Astrocyte (in vitro differentiated cells and primary cell): ENCODE data around the gene EFL1. TPM values are rescaled to one million over a fixed set of nuclear protein-coding genes. Genes with fewer than 3 reads are reported as not detected.
A peak's percentile ranks its signal among the peaks of the same experiment; 100 is the strongest.

Experiments
- DNase-seq: peaks from one replicate; pipeline ENCODE4 v3.0.0-alpha.2; 2010; ENCODE audit warnings: low read depth
- FAIRE-seq: peaks from 2 replicates; lab custom pipeline; 2011; peaks lifted over from hg19 to GRCh38; lab: Jason Lieb, UNC
- H2AFZ ChIP-seq: 2 replicates; pipeline ENCODE4 v1.6.0; 2012; ENCODE audit warnings: low read depth, low read length, inconsistent platforms
- H3K27ac ChIP-seq: 2 replicates; pipeline ENCODE4 v1.5.1; 2011; ENCODE audit warnings: low read depth, low read length, inconsistent platforms
- H3K27me3 ChIP-seq: 2 replicates; pipeline ENCODE4 v1.6.0; 2011; ENCODE audit warnings: low read length, inconsistent platforms; ENCODE audit not compliant: insufficient read depth
- H3K36me3 ChIP-seq: 2 replicates; pipeline ENCODE4 v1.5.1; 2011; ENCODE audit warnings: low read length, inconsistent platforms; ENCODE audit not compliant: insufficient read depth
- H3K4me1 ChIP-seq: 2 replicates; pipeline ENCODE4 v1.5.1; 2011; ENCODE audit warnings: low read length, inconsistent platforms; ENCODE audit not compliant: insufficient read depth
- H3K4me2 ChIP-seq: 2 replicates; pipeline ENCODE4 v1.6.0; 2012; ENCODE audit warnings: low read length, inconsistent platforms
- H3K4me3 ChIP-seq: 2 replicates; pipeline ENCODE4 v1.5.1; 2011; ENCODE audit warnings: low read depth, mild to moderate bottlenecking, low read length, inconsistent platforms; ENCODE audit not compliant: insufficient read depth
- H3K79me2 ChIP-seq: 2 replicates; pipeline ENCODE4 v1.6.0; 2012; ENCODE audit warnings: mild to moderate bottlenecking, low read length, inconsistent platforms; ENCODE audit not compliant: insufficient read depth
- H3K9ac ChIP-seq: 2 replicates; pipeline ENCODE4 v1.6.0; 2012; ENCODE audit warnings: mild to moderate bottlenecking, low read length, inconsistent platforms
- H3K9me3 ChIP-seq: 2 replicates; pipeline ENCODE4 v1.5.1; 2012; ENCODE audit warnings: low read depth, mild to moderate bottlenecking, low read length, inconsistent platforms; ENCODE audit not compliant: insufficient read depth
- H4K20me1 ChIP-seq: 2 replicates; pipeline ENCODE4 v1.6.0; 2012; ENCODE audit warnings: low read length, inconsistent platforms; ENCODE audit not compliant: insufficient read depth
- H3K27ac Mint-ChIP-seq: one replicate; pipeline ENCODE4 v1.8.0; 2021; ENCODE audit warnings: mild to moderate bottlenecking, mixed read lengths; ENCODE audit not compliant: unreplicated experiment
- H3K27me3 Mint-ChIP-seq: one replicate; pipeline ENCODE4 v1.8.0; 2021; ENCODE audit warnings: low read depth, mixed read lengths; ENCODE audit not compliant: unreplicated experiment
- H3K36me3 Mint-ChIP-seq: one replicate; pipeline ENCODE4 v1.8.0; 2021; ENCODE audit warnings: low read depth, mixed read lengths; ENCODE audit not compliant: unreplicated experiment
- H3K4me1 Mint-ChIP-seq: one replicate; pipeline ENCODE4 v1.8.0; 2021; ENCODE audit warnings: low read depth, mixed read lengths; ENCODE audit not compliant: unreplicated experiment
- H3K4me3 Mint-ChIP-seq: one replicate; pipeline ENCODE4 v1.8.0; 2021; ENCODE audit warnings: mild to moderate bottlenecking, moderate library complexity, mixed read lengths; ENCODE audit not compliant: unreplicated experiment
- H3K9me3 Mint-ChIP-seq: one replicate; pipeline ENCODE4 v1.8.0; 2021; ENCODE audit warnings: mild to moderate bottlenecking, mixed read lengths; ENCODE audit not compliant: unreplicated experiment
- EZH2 ChIP-seq: IDR thresholded peaks from 2 replicates; pipeline ENCODE4 v1.6.1; 2012; ENCODE audit warnings: mild to moderate bottlenecking, low read length, inconsistent platforms; ENCODE audit not compliant: insufficient read depth
- total RNA-seq: library from RNA; stranded (reverse); gene quantifications from 2 replicates; pipeline ENCODE4 v1.2.1, GENCODE V29; 2021
- TF ChIP-seq, protein P1 (sequence below): IDR thresholded peaks from 2 replicates; pipeline ENCODE4 v1.5.1; 2011; ENCODE audit warnings: low read depth, mild to moderate bottlenecking, inconsistent platforms, low read length, moderate library complexity; ENCODE audit not compliant: insufficient read depth

The EFL1 gene
- total RNA-seq, 1 donor from 2014 or later: 13.7 TPM

DNA sequence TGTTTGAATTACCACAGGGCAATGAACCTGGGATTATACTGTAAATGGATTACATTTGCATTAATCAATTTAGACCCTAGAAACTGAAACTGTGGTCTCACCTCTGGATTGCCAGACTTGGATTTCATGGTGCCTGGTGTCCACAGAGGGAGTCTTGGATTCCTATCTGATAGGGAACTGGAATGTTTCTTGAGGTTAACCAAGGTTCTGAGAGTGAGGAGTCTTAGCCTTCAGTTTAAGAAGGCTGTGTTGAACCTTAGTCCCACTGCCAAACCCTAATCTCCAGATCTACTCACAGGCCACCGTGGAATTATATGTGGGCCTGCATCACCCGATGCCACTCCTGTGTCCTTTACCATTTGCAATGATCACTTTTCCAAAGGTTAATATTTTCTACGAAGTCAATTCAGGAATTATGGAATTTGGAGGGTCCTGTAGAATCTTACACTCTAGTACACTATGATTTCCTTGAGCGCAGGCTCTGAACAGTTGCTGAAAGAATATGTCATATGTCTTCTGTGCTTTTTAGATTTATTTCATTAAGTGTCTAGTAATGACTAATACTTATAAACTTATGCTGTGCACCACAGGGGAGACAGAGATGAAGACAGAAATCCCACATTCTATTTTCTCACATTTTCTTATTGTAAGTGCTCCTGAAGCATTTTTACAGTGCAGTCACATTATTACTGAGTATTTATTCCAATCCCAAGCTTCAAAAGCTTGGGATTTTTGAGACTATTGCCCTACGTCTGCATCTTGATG, 87.9 kb downstream of the EFL1 start:
- Histone ChIP-seq H3K36me3 (no peaks in the 10 kb centered on the region), H3K27ac (no peak overlapping the region), H3K9me3 (no peaks in the 10 kb centered on the region), H4K20me1 (no peaks in the 10 kb centered on the region), H3K4me2 (no peak overlapping the region), H3K4me1 (peaks cover 17% of the 10 kb centered on the region), H3K27me3 (no peaks in the 10 kb centered on the region), H3K4me3 (no peak overlapping the region), H3K79me2 (peaks cover 4% of the 10 kb centered on the region), H3K9ac (no peak overlapping the region), H2AFZ (no peak overlapping the region)
- H3K27ac Mint-ChIP-seq: peak overlapping the region; percentile 91
- DNase-seq (peak; percentile 84), FAIRE-seq (no peak)
- H3K4me1 Mint-ChIP-seq: peaks cover 41% of the 10 kb centered on the region
- no peaks in the 10 kb centered on the region for H3K27me3 Mint-ChIP-seq
- H3K4me3 Mint-ChIP-seq: no peak overlapping the region
- no peaks in the 10 kb centered on the region for H3K9me3 Mint-ChIP-seq
- peaks cover 2% of the 10 kb centered on the region for H3K36me3 Mint-ChIP-seq
- TF ChIP-seq, protein P1, sequence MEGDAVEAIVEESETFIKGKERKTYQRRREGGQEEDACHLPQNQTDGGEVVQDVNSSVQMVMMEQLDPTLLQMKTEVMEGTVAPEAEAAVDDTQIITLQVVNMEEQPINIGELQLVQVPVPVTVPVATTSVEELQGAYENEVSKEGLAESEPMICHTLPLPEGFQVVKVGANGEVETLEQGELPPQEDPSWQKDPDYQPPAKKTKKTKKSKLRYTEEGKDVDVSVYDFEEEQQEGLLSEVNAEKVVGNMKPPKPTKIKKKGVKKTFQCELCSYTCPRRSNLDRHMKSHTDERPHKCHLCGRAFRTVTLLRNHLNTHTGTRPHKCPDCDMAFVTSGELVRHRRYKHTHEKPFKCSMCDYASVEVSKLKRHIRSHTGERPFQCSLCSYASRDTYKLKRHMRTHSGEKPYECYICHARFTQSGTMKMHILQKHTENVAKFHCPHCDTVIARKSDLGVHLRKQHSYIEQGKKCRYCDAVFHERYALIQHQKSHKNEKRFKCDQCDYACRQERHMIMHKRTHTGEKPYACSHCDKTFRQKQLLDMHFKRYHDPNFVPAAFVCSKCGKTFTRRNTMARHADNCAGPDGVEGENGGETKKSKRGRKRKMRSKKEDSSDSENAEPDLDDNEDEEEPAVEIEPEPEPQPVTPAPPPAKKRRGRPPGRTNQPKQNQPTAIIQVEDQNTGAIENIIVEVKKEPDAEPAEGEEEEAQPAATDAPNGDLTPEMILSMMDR: no peak
- TF ChIP-seq EZH2: no peak

DNA sequence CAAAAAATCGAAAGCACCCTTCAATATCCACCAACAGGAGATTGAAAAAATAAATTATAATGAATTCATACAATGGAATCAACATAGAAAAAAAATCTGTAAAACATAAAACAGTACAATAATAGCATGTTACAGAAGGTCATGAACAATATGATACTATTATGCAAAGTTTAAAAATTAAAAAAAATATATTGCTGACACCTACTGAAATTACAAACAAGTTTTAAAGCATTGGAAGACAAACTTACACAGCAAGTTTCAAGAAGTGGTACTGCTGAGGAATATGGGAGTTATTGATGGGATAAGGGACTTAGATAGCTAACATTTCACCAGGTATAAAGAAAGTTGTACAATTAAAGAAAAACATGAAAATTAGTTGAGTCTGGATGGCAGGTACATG, 89.4 kb downstream of the EFL1 start:
- TF ChIP-seq, protein P1: no peak
- TF ChIP-seq EZH2: no peak
- Histone ChIP-seq H3K4me3 (no peak overlapping the region), H3K9ac (no peak overlapping the region), H3K27ac (no peak overlapping the region), H2AFZ (no peak overlapping the region), H3K4me1 (peaks cover 13% of the 10 kb centered on the region), H3K27me3 (no peaks in the 10 kb centered on the region), H3K36me3 (no peaks in the 10 kb centered on the region), H4K20me1 (no peaks in the 10 kb centered on the region), H3K4me2 (no peak overlapping the region), H3K9me3 (no peaks in the 10 kb centered on the region), H3K79me2 (peaks cover 4% of the 10 kb centered on the region)
- no peaks in the 10 kb centered on the region for H3K9me3 Mint-ChIP-seq
- FAIRE-seq (no peak), DNase-seq (no peak)
- H3K4me1 Mint-ChIP-seq: peaks cover 31% of the 10 kb centered on the region
- H3K36me3 Mint-ChIP-seq: peaks cover 4% of the 10 kb centered on the region
- H3K27me3 Mint-ChIP-seq: no peaks in the 10 kb centered on the region
- H3K27ac Mint-ChIP-seq: no peak overlapping the region
- no peak overlapping the region for H3K4me3 Mint-ChIP-seq

DNA sequence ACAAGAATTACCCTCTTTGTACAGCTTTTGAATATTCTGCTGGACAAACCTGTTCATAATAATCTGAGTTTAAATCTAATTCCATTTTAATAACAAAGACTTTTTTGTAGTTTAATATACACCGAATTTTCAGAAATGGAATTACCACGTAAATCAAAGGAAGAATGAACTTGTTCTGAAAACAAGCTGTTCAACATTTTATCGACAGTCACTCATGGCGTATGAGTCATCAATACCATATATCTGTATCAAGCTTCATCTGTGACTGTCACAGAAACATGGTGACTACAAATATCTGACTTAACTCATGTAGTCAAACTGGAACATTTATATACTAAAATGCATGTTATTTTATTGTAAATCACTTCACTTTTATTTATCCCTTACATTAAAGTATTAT, 90.0 kb downstream of the EFL1 start:
- Histone ChIP-seq H3K4me3 (no peak overlapping the region), H3K9ac (no peak overlapping the region), H2AFZ (no peak overlapping the region), H3K27me3 (no peaks in the 10 kb centered on the region), H3K79me2 (peaks cover 4% of the 10 kb centered on the region), H3K4me2 (no peak overlapping the region), H3K36me3 (no peaks in the 10 kb centered on the region), H3K4me1 (peaks cover 8% of the 10 kb centered on the region), H3K27ac (no peak overlapping the region), H3K9me3 (no peaks in the 10 kb centered on the region), H4K20me1 (no peaks in the 10 kb centered on the region)
- Mint-ChIP-seq H3K27me3 (no peaks in the 10 kb centered on the region), H3K36me3 (peaks cover 4% of the 10 kb centered on the region), H3K4me3 (no peak overlapping the region), H3K9me3 (no peaks in the 10 kb centered on the region), H3K4me1 (peaks cover 25% of the 10 kb centered on the region), H3K27ac (no peak overlapping the region)
- TF ChIP-seq, protein P1: no peak
- no peak for TF ChIP-seq EZH2
- FAIRE-seq (no peak), DNase-seq (no peak)
